Measurements from ENCODE around the gene PODNL1.

PODNL1 gene

DNA sequence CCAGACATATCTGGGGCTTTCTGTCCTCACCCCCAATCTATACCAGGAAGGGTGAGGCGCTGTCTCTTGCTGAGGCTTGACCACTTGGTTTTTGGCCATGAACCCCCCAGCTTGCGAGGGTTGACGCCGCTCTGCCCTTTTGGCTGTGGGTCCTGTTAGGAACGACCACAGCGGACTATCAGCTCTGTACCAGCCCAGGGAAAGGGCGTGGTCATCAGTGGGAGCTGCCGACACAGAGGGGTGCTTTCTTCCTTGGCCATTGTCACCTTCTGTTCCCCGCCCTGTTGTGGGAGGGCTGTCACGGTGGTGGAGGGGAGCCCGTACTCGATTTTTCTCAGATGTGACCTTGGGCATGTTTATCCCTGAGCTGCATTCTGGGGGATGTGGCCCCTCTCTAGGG, 19.8 kb upstream of the PODNL1 start:
- DNase-seq (ENCODE audit: low spot score), result no peak

DNA sequence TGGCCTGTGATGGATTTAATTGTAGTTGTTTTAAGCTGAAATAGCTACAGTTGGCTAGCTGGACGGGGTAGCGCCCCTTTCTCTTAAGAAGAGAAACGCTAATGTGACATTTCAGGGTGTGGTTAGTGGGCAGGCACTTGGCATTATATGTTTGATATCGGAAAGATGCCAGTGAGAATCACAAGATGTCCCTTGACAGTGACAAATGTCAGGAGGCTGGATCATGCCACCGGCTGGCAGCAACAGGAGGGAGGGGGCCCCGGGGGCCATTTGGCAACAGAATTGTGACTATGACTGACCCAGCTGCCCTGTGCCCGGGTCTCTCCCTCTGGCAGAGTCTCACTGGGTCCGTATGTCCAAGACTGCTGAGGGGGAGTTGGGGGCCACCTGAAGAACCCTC, 18.8 kb upstream of the PODNL1 start:
- DNase-seq (ENCODE audit: low spot score), result no peak

DNA sequence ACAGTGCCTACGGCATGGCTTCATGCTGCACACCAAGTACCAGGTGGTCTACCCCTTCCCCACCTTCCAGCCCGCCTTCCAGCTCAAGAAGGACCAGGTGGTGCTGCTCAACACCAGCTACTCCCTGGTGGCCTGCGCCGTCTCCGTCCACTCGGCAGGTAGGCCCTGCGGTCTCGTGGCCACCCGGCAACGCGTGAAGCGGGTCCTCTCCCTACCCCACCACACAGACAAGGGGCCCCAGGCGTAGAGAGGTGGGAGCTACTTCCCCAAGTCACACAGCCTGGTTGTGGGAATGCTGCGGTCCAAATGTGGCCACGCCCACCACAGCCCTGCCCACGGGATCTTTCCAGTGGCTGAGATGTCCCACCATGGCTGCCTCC, 18.1 kb upstream of the PODNL1 start:
- DNase-seq (ENCODE audit: low spot score), result no peak

DNA sequence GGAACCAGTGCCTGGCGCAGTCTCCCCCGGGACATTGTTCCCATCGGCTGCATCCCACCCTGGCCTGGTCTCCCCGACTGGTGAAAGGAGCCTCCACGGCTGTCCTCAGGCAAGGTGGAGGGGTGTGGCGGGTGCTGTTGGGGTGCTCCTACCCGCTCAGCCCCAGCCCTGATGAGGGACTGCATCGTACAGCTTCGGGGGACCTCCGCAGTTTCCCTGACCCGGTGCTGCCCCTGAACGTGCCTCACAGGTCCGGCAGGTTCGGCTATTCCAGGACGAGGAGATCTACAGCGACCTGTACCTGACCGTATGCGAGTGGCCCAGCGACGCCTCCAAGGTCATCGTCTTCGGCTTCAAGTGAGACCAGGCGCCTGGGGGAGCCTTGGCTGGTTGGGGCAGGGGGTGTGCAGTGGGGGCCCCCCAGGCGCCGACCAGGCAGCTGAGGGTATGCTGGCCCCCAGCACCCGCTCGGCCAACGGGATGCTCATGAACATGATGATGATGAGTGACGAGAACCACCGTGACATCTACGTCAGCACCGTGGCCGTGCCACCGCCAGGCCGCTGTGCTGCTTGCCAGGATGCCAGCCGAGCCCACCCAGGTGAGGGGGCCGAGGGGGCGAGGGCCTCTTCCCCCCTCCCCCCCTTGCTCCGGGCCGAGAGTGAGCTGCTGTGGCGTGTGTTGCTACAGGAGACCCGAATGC, 17.6 kb upstream of the PODNL1 start:
- no peak for DNase-seq (ENCODE audit: low spot score)

DNA sequence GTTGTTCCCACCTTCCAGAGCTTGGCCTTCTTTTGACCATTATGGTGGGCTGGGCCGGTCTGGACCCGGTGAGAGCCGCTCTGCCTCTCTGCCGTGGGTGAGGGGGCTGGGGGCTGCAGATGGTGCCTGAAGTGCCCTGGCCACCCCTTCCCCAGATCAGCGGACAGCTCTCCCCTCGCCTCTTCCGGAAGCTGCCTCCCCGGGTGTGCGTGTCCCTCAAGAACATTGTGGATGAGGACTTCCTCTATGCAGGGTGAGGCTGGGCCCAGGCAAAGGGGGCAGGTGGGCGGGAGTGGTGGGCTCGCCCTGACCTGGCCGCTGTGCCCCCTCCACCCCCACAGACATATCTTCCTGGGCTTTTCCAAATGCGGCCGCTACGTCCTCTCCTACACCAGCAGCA, 16.0 kb upstream of the PODNL1 start:
- DNase-seq (ENCODE audit: low spot score), result no peak

DNA sequence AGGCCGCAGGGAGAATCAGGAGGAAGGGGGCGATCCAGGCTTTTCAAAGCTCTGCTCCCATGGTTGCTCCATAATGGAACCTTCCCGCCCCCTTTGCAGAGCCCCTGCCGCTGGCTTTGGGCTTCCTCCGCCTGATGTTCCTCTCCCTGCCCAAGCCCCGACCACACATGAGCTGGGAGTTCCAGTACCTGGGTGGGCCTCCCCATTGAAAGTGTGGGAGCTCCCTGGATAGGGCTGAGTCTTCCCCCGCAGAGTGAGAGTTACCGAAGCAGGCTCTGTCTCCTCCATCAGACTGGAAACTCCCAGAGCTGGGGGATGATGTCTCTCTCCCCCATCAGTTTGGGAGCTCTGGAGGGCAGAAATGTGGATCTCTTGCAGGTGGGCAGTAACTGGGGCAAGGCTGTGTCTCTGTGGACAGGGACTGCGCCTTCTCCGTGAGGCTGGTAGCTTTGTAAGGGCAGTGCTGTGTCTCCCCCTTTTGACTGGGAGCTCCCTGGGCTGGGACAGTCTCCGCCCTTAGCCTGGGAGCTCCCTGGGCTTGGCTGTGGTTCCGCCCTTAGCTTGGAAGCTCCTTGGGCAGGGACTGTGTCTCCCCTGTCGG, 14.8 kb upstream of the PODNL1 start:
- DNase-seq (ENCODE audit: low spot score), result no peak

DNA sequence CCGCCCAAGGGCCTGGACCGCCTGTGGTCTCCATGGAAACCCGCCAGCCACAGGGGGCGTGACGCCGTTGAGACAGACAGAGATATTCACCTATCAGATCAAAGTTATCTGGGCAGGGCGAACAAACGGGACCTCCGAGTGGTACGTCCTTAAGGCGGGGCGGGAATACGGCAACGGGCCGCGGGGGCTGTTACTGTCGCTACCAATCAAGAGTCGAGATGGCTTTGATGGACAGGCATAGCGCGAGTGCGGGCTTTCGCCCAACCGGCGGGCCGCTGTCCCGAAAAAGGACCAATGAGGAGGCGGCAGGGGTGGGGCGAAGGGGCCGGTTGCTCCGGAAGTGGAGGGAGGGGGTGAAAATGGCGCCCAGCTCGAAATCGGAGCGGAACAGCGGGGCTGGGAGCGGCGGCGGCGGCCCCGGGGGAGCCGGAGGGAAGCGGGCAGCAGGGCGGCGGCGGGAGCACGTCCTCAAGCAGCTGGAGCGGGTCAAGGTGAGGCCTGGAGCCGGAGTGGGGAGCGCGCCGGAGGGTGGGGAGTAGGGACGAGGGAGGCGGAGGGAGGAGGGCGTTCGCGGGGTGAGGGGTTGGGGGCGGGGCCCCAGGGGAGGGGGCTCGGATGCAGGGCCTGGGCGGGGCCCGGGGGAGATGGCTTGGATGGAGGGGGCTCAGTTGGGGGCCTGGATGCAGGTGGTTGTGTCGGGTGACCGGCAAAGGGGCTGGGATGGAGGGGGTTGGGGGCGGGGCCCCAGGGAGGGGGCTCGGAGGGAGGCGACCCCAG, 14.1 kb upstream of the PODNL1 start, which contains the start of gene DCAF15:
Gene DCAF15 (plus strand): TSS at position 356 of the 777 bp plus-strand sequence. CDS start 4 bp downstream, at position 360.
- peak; percentile 100 for DNase-seq (ENCODE audit: low spot score)

DNA sequence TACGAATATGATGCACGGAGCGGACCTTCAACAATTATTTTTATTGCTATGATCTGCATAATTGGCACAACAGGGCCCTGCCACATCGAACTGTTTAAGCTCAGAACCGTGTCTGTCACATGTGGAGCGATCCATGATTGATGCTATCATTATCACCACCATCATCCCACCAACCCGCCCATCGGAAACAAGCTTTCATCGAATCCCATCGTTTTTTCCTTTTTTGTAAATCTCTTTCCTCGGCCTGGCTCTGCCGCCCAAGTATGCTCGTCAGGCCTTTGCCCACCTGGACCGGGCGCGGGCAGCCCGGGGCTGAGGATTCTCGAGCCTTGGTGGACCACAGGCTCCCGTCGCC, 13.6 kb upstream of the PODNL1 start:
- DNase-seq (ENCODE audit: low spot score), result no peak

DNA sequence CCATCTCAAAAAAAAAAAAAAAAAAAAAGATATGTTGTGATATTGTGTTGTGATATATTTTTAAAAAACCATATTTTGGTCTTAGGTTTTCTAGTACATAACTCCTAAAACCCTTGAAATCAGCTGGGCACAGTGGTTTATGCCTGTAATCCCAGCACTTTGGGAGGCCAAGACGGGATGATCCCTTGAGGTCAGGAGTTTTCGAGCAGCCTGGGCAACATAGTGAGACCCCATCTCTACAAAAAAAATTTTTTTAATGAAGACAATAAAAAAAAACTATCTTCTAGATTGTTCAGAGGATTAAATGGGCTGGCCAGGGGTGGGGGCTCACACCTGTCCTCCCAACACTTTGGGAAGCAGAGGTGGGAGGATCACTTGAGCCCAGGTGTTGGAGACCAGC, 12.8 kb upstream of the PODNL1 start:
- DNase-seq (ENCODE audit: low spot score), result no peak

DNA sequence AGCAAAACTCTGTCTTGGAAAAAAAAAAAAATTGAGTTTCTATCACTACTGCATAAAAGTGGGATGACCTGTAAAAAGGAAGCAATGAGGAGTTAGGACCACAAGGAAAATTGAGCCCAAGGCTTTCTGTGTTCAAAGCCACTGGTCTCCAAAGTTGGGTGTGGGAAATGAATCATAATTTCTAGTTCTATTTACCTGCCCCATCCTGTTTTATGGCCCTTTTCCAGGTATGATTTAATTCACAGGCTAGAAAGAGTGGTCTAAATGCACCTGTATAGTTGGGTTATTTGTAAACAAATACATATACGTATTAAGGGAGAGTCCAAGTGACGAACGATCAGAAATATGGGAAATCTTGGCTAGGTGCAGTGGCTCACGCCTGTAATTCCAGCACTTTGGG, 8.2 kb upstream of the PODNL1 start:
- no peak for DNase-seq (ENCODE audit: low spot score)

DNA sequence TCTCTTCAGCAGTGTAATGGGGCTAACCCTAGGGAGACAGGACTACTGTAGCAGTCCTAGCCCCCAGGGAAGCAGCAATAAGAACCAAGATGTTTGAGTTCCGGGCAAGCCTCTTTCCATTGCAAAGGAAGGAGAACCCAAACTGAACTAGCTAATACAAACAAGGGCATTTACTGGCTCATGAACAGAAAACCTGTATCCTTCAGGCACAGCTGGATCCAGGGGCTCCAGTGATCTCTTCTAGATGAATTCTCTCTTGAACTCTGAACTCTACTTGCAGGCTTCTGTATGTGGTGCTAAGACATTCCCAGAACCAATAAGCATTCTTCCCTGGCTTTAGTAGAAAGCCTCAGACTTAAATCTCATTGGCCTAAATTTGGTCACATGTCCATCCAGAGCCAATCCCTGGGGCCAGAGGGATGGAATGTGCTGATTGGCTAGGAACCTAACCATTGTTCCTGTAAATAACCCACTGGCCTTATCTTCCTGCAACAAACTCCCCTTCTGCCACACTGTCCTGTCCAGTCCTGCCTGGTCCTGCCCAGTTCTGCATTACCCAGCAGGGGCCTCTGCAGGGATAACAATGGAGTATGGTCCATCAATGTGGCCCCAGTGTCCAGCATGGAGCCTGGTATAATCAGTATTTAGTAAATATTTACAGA, 3.9 kb upstream of the PODNL1 start:
- DNase-seq (ENCODE audit: low spot score), result no peak

DNA sequence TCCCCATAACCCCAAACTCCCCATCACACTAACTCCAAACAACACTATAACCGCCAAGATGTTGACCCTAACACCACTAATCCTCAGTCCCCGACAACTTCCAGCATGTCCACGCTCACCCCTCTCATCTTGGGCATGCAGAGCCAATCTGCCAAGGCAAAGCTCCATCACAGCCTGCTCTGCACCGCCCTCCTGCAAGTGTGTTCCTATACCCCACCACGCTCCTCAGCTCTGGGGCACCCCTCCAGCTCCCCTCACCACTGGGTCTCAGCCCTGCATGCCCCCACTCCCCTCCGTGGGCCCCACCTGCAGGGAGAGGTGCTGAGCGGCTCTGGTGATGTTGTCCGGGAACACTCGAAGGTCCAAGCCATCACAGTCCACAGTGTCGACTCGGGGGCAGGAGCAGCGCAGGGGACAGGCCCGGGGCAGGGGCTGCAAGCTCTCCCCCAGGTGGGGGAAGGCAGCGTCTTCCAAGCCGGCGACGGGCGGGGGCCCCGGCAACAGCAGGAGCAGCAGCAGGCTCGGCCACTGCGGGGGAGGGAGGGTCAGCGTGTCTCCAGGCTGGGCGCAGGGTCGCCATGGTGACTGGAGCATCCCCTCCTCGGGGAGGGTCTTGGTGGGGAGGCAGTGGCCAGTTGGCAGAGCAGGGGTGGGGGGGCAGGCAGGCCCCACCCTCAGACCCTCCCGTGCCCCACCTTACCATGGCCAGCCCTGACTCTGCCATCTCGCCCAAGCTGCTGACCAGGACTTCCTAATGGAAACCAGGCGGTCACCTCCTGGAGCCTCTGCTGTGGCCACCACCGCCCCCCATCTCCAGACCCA, 527 bp downstream of the PODNL1 start:
- no peak for DNase-seq (ENCODE audit: low spot score)

DNA sequence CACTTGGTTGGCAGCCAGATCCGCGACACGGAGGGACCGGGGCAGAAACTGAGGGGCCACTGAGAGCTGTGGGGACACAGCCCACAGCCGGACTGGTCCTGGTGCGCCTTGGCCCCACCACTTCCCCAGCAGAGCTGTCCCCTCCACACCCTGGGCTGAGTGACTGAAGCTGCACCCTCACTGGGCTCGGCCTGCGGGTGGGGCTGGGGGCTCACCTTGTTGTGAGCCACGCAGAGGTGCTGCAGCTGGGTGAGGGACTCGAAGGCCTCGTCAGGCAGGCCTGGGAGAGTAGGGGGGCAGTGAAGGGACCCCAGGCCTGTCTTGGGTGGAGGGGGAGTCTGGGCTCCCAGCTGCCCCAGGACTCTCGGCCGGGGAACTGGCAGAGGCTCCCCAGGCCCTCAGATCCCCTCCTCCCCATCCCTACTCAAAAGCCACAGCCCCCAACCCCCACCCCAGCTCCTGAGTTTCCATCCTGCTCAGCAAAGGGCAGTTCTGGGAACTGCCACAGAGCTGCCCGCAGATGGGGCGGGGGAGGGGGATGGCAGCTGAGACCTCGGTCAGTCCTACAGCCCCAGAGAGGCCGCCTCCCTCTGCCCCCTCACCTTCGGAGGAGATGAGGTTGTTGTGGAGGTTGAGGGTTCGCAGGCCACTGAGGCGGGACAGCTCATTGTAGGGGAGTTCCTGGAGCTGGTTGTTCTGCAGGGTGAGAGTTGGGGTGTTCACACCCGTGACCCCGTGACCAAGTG, 2.3 kb downstream of the PODNL1 start:
- no peak for DNase-seq (ENCODE audit: low spot score)

DNA sequence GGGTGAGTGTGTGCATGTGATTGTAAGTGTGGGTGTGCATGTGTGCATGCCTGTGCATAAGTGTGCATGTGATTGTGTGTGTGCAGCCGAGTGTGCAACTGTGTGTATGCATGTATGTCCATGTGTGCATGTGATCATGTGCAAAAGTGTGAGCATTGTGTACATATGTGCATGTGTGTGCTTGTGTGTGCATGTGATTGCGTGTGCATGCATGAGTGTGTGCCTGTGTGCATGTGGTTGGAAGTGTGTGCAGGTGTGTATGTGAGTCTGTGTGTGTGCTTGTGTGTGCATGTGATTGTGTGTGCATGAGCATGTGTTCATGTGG, 3.5 kb downstream of the PODNL1 start:
- DNase-seq (ENCODE audit: low spot score), result no peak

DNA sequence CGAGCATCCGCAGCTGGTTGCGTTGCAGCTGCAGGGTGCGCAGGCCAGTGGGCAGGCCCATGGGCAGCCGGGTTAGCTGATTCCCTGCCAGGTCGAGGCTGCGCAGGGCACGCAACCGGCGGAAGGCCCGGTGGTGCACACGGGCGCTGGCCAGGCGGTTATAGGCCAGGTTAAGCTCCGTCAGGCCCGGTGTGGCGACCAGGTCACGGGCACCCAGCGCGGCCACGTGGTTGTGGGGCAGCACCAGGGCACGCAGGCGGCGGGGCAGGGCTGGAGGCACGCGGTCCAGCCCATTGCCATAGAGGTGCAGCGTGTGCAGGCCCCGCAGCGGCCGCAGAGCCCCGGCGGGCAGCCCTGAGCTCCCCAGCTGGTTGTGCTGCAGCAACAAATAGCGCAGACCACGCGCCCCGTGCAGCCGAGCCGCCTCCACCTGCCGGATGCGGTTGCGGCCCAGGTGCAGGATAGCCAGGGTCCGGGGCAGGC, 5.3 kb downstream of the PODNL1 start:
- no peak for DNase-seq (ENCODE audit: low spot score)

DNA sequence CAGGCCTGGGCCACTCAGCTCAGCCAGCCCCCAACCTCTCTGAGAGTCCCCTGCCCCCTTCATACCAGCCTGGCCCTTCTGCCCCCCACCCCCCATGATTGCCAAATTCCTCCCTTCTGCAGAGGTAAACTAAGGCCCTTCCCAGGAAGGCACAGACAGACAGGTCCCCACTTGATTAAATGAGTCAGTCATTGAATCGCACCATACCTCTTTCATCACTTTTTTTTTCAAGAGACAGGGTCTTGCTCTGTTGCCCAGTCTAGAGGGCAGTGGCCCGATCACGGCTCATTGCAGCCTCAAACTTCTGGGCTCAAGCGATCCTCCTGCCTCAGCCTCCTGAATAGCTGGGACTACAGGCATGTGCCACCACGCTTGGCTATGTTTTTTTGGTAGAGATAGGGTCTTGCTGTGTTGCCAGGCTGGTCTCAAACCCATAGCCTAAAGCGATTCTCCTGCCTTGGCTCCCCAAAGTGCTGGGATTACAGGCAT, 6.0 kb downstream of the PODNL1 start:
- no peak for DNase-seq (ENCODE audit: low spot score)

DNA sequence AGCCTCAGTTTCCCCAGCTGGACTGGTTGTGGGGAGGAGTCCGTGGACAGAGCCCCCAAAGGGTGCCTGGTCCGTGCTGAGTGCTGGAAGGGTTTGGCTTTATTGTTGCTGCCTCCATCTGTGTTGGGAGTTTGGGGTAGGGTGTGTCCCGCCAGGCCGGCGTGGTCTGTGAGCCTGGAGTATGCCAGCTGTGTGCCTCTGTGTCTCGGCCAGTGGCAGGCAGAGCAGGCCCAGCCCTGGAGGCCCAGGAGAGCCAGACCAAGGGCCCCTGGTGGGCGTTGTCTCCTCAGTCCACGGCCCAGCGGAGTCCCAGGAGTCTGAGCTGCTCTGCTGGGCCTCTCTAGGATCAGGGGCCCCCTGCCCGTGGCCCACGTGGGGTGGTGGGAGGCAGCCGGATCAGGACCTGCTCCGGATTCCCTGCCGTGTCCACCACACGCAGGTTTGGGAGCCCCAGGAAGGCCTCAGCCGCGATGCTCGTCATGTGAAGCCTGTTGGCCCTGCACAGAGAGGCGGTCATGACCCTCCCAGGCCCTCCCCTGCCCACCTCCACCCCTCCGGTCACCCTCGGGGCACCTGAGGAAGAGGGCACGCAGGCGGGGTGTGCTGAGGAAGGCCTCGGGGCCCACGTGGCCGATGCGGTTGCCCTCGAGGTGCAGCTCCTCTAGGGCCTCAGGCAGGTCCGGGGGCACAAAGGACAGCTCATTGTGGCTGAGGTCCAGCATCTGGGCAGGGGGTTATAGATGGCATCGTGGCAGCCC, 6.6 kb downstream of the PODNL1 start:
- DNase-seq (ENCODE audit: low spot score), result no peak

DNA sequence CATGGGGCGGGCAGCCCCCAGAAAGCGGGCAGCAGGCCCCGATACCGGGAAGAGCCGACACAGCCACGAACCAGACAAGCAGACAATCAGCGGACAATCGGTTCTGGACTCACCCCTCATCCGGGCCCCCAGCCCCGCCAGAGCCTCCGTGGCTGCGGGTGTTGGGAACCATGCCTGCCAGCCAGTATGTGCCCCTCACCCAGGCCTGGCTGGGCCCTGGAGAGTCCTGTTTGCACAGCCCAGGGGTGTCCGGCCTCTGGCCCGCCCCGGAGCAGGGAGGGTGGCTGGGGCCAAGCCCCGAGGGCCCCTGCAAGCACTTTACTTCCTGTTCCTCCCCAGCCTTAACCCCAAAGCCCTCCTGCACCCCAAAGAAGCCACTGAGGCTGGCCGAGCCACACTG, 7.8 kb downstream of the PODNL1 start:
- DNase-seq (ENCODE audit: low spot score), result no peak

DNA sequence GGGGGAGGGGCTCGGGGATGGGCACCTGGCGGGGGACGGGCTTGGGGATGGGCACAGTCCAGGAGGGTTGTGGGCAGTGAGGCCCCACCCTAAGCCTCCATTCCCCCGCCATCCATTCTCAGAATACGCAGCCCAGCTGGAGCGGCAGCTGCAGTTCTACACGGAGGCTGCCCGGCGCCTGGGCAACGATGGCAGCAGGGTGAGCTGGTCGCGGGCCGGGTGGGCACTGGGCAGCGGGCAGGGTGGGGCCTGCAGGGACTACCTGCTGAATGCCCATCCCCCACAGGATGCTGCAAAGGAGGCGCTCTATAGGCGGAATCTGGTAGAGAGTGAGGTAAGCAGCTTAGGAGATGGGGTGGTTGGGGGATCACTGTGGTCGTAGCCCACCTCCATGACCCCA, 8.3 kb downstream of the PODNL1 start:
- no peak for DNase-seq (ENCODE audit: low spot score)

DNA sequence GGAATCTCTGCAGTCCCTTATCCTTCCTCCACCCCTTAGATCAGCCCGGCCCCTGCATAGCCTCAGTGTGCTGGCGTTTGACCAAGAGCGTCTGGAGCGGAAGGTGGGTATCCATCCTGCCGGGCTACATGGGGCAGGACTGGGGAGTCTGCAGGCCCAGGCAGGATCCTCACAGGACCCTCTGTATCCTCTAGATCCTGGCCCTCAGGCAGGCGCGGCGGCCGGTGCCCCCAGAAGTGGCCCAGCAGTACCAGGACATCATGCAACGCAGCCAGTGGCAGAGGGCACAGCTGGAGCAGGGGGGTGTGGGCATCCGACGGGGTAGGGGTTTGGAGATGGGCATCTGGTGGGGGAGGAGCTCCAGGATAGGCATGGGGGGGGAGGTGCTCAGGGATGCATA, 8.9 kb downstream of the PODNL1 start:
- no peak for DNase-seq (ENCODE audit: low spot score)
